Ovary (tissue), 9 donors: ENCODE measurements around the gene ATP9A. TPM values are rescaled to one million over a fixed set of nuclear protein-coding genes. Genes with fewer than 3 reads are reported as not detected.
"Not testable (repeated sequence)": the region's sequence is repeated elsewhere in the genome, so short reads cannot be mapped to it uniquely, and the experiment has no call there.

Experiments used
- DNase-seq, 5 donors: peaks; one replicate each; pipeline ENCODE4 v3.0.0-alpha.2; 2019 to 2020
- H3K27ac ChIP-seq, 2 donors: fragments of 200-600 bp; one replicate each; pipeline versions ENCODE4 v1.5.1 to v1.8.0; 2019 to 2022
- H3K27me3 ChIP-seq: fragments of 200-600 bp; one replicate; pipeline ENCODE4 v1.8.0; 2022
- H3K36me3 ChIP-seq: fragments of 200-600 bp; sonication (generic); one replicate; pipeline ENCODE4 v1.5.1; 2019
- H3K4me1 ChIP-seq: one replicate; pipeline ENCODE4 v1.8.1; 2013; ENCODE audit warnings: mild to moderate bottlenecking, moderate library complexity; ENCODE audit not compliant: insufficient read depth
- H3K4me3 ChIP-seq: fragments of 200-600 bp; sonication (generic); one replicate; pipeline ENCODE4 v1.5.1; 2017
- H3K9me3 ChIP-seq, 2 donors: fragments of 200-600 bp in 1 of 2; sonication (generic) in 1 of 2; one replicate each; pipeline versions ENCODE4 v1.5.1 to v1.8.1; 2013 to 2019; ENCODE audit warnings: mild to moderate bottlenecking in 1 of 2, moderate library complexity in 1 of 2
- CTCF ChIP-seq, 3 donors: fragments of 450-650 bp in 2 of 3; fragments of 200-600 bp in 1 of 3; IDR thresholded peaks; one replicate each; pipeline versions ENCODE4 v1.5.1 to v1.8.0; 2016 to 2022; ENCODE audit warnings: antibody characterized with exemption in 3 of 3, mild to moderate bottlenecking in 1 of 3
- EP300 ChIP-seq: sonication (generic); formaldehyde crosslinking; IDR thresholded peaks from one replicate; pipeline ENCODE4 v1.6.1; 2017; ENCODE audit warnings: antibody characterized with exemption
- POLR2A ChIP-seq: fragments of 450-650 bp; IDR thresholded peaks from one replicate; pipeline ENCODE4 v1.6.1; 2017; ENCODE audit warnings: antibody characterized with exemption, mild to moderate bottlenecking, moderate library complexity
- WGBS, 3 donors: extraction: QIAGEN DNeasy Blood & Tissue Kit in 1 of 3; methylation state at CpG; one replicate each; pipeline versions ENCODE4 v1.1.5 to v1.1.7; 2013 to 2017; 5-methylcytosine and 5-hydroxymethylcytosine counted together
- intact Hi-C, 4 donors: fragments of 100-400 bp; cut with DNase I; formaldehyde crosslinking; loops; one replicate each; pipeline versions ENCODE4 v1.11.0 to v1.15.1; 2022 to 2023
- polyA plus RNA-seq, 2 donors: library from polyadenylated mRNA; stranded (reverse); fragments of 200-250 nt in 1 of 2; fragments of 350-450 nt in 1 of 2; fragmentation: Illumina TruSeq in 1 of 2; extraction: RNeasy Lipid Tissue Mini Kit (QIAGEN cat#74804) in 1 of 2; gene quantifications; one replicate each; pipeline ENCODE4 v1.2.3, GENCODE V29; 2013 to 2014
- total RNA-seq, 7 donors: library from RNA; depleted of rRNA in 2 of 7; stranded (reverse); fragments of >200 nt in 2 of 7; fragmentation: NEBNext Ultra II Directional in 3 of 7; extraction: Animal tissue kit (Norgen Biotek cat#: 25700) in 3 of 7; gene quantifications; one replicate each; pipeline versions ENCODE4 v1.1.0 to v1.2.4, GENCODE V29; 2016 to 2023
- donor health status: DM: no; HTN: no; CAD: no; lungs with moderate emphysema.
- donor health status: DM: no; HTN: no; CAD: no.
- donor health status: Bipolar disorder and iron deficiency.
- donor health status: DM: yes; HTN: yes; CAD: no.
- donor health status: DM: no; HTN: no; CAD: no.
- donor health status: DM: yes; HTN: yes; CAD: no.

ATP9A gene
- total and polyA plus RNA-seq, 9 donors, result 12.9 to 44.6 (median 29.2) TPM

GRCh38 chr20:51650685-51651134 is 117.5 kb downstream of the ATP9A start:
- TF ChIP-seq EP300, result no peak
- TF ChIP-seq POLR2A, result no peak
- no peak for TF ChIP-seq CTCF (IDR thresholded peaks at IDR 0.05)
- Histone ChIP-seq H3K4me1 (no peaks in the 10 kb centered on the region), H3K27me3 (no peaks in the 10 kb centered on the region), H3K27ac (no peak overlapping the region), H3K4me3 (no peak overlapping the region), H3K36me3 (no peaks in the 10 kb centered on the region), H3K9me3 (no peaks in the 10 kb centered on the region)
- intact Hi-C loops, result no loop called here
- no peak for DNase-seq
- 67 to 87% (median 75%) methylated on average over 5 of the region's 5 CpGs for WGBS, 3 donors

- TF ChIP-seq POLR2A, result no peak
- no peak for TF ChIP-seq EP300
- no peak for TF ChIP-seq CTCF (IDR thresholded peaks at IDR 0.05)
- Histone ChIP-seq H3K36me3 (no peaks in the 10 kb centered on the region), H3K9me3 (no peaks in the 10 kb centered on the region), H3K4me3 (no peak overlapping the region), H3K27me3 (no peaks in the 10 kb centered on the region), H3K4me1 (no peaks in the 10 kb centered on the region), H3K27ac (no peak overlapping the region)
- no peak for DNase-seq
- 91 to 98% (median 93%) methylated on average over 2 of the region's 2 CpGs for WGBS, 3 donors
- intact Hi-C loops, result loop anchor here in 3 of 4 donors (5.0 to 10.0 kb wide), 3 partner anchors 336 to 436 kb away; no protein-coding TSS in a partner anchor
These were observed 119.6 kb downstream of the ATP9A start for GRCh38 chr20:51648571-51648947.

GRCh38 chr20:51647674-51648570 is 120.3 kb downstream of the ATP9A start:
- TF ChIP-seq EP300 (no peak), POLR2A (no peak), CTCF (IDR thresholded peaks at IDR 0.05) (no peak)
- no peak for DNase-seq
- Histone ChIP-seq H3K36me3 (no peaks in the 10 kb centered on the region), H3K9me3 (no peaks in the 10 kb centered on the region), H3K27me3 (no peaks in the 10 kb centered on the region), H3K27ac (no peak overlapping the region), H3K4me1 (no peaks in the 10 kb centered on the region), H3K4me3 (no peak overlapping the region)
- intact Hi-C loops, result loop anchor here in 3 of 4 donors (5.0 to 10.0 kb wide), 3 partner anchors 337 to 437 kb away; no protein-coding TSS in a partner anchor
- WGBS, 3 donors, result 77 to 80% (median 80%) methylated on average over 17 of the region's 17 CpGs

- not testable (repeated sequence) for H3K27ac ChIP-seq, H3K4me3 ChIP-seq, H3K9me3 ChIP-seq, DNase-seq, H3K27me3 ChIP-seq, H3K36me3 ChIP-seq, H3K4me1 ChIP-seq
- intact Hi-C loops, result loop anchor here in 2 of 4 donors (10.0 kb wide), 2 partner anchors 341 to 441 kb away; no protein-coding TSS in a partner anchor
- 95 to 97% (median 95%) methylated on average over 8 of the region's 8 CpGs for WGBS, 3 donors
These were observed 124.4 kb downstream of the ATP9A start for GRCh38 chr20:51643810-51644209.

- intact Hi-C loops, result loop anchor here in 2 of 4 donors (10.0 kb wide), 2 partner anchors 341 to 441 kb away; no protein-coding TSS in a partner anchor
- Histone ChIP-seq H3K27ac (no peak overlapping the region), H3K4me3 (no peak overlapping the region), H3K9me3 (no peaks in the 10 kb centered on the region), H3K27me3 (no peaks in the 10 kb centered on the region), H3K36me3 (no peaks in the 10 kb centered on the region), H3K4me1 (no peaks in the 10 kb centered on the region)
- no peak for DNase-seq
- WGBS, 3 donors, result 72 to 84% (median 76%) methylated on average over 2 of the region's 2 CpGs
- TF ChIP-seq POLR2A, result no peak
- TF ChIP-seq EP300, result no peak
- no peak for TF ChIP-seq CTCF (IDR thresholded peaks at IDR 0.05)
These were observed 124.8 kb downstream of the ATP9A start for GRCh38 chr20:51643390-51643789.
